Bone marrow (tissue), 2 donors: ENCODE results near the gene FMN1.

ENCODE experiments used
- DNase-seq, 2 donors: peaks; one replicate each; lab custom pipeline; 2025; lab: John Stamatoyannopoulos, UW

FMN1 gene

DNA sequence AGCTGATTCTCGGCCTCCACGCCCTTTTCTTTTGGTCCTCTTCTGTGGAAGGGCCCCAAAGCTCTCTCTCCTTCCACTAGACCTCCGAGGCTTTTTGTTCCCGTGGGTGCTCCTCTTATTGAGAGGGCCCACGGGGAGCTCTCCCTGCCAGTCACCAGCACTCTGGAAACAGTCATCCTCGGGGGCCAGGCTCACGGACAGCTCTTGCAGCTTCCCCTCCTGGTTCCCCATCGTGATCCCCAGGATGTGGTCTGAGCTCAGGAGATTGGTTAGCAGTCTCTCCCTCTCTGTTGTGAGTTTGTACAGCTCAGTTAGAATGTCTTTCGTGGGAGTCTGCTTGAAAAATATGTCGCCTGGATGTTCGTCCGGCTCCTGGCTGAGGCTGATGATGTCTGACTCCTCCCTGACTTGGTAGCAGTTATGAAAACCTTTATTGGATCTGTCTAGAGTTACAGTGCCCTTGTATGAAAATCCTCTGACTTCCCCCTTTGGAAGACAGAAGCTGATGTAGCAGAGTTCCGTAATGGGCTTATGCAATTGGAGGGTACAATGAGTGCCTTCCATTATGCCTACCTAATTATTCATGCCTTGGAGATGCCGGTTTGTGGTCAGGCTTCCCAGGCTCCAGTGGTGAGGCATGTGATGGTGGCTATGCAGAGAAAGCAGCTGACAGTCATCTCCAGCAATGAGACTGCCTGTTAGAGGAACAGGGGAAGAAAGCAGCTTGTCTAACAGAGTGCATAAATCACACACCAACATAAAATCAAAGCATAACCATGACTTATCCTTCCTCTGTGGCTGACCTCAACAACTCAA, 40.0 kb downstream of the FMN1 start:
- DNase-seq, result peak in 1 of 2 donors; percentile 72

DNA sequence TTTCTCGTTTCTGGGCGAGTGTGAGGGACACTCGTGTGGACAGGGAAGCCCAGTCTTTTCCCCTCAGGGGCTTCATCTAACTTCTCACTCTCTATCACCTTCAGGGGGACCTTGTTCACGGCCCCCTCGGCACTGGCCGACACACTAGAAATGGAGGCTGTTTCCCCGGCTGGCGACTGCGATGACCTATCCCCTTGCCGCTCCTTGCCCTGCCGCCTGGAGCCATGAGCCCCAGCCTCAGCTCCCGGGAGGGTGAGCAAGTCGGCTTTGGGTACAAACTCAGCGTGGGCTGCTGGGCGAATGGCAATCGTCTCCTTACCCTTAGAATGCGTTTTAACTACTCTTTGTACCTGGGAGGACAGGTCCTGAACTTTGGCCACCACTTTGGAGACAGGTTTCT, 41.0 kb downstream of the FMN1 start:
- no peak for DNase-seq

DNA sequence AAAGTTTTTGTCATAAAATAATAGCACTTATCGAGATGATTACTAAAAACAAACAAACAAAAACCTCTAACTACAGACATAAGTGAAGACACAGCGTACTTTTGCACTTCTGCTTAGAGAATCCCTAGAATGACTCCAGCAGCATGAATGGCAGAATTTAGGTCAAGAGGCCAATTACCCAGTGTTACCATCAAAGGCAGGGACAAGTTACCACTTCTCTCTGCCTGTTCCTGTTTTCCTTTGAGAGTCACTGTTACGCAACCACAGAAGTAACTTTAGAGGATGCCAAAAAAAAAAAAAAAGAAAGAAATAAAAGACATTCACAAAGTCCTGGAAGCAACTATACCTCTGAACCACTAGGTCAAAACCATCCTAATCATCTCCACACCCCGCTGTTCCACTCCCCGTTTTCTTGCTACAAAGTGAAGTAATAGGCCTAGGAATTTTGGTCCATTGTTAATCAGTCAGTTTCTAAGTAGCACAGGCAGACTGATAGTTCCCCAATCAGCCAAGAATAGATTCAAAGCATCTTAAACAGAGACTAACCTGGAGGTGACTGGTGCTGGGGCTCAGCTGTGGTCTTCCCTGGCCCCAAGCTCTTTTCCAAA, 41.9 kb downstream of the FMN1 start:
- DNase-seq, result peak in 1 of 2 donors; percentile 4

DNA sequence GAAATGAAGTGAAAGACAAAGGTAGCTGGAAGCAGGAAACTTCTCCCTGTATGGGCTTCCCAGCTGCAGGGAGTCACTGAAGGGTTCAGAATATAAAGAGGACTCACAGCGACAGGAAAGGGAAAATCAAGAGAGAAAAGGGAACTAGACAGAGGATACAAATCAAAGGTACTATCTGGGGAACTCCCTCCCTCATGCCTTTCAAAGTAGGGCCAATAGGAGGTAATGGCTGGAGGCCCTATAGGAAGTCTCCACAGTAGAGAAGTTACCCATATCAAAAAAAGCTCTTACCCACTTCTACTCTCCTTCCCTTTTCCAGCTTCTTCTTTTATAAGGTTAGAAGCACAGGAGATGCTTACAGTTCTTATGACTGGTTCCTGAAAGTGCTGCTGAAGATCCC, 43.5 kb downstream of the FMN1 start:
- no peak for DNase-seq

DNA sequence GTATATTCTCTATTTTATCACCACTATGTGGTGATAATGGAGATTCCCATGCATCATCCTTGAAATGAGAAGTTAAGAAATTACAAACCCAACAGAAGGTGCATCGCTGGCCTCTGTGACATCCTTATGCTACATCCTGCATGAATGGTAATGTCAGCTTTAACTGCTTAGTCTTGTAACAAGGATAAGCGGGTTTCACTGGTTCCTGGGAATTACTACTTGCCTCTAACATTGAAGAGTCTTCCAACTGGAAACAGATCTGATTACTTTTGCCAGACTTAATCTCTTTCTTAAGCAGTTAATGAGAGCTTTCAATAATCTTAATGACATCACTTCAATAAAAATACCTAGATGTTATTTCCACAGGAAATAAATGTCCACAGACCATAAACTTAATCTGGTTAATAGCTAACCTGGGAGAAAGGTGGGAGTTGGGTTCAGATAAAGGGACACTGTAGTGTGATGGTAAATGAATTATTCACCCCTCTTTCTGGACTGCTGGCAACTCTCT, 44.0 kb downstream of the FMN1 start:
- DNase-seq, result no peak

DNA sequence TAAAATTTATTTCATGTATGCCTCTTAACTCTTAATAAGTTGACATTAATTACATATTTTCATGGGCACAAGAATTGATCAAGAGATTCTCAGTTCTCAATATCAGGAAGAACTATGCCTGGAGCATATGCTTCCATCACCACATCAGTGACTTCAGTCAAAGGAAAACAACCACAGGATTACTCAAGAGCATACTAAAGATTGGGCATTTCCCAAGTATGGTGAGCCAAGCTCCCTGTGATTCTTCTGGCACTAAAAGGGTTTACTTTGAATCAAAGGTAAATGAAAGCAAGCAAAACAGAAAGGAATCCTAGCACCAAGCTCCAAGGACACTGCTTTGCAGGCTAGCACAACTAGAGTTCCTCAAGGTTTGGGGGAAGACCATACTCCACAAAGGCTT, 44.6 kb downstream of the FMN1 start:
- no peak for DNase-seq

DNA sequence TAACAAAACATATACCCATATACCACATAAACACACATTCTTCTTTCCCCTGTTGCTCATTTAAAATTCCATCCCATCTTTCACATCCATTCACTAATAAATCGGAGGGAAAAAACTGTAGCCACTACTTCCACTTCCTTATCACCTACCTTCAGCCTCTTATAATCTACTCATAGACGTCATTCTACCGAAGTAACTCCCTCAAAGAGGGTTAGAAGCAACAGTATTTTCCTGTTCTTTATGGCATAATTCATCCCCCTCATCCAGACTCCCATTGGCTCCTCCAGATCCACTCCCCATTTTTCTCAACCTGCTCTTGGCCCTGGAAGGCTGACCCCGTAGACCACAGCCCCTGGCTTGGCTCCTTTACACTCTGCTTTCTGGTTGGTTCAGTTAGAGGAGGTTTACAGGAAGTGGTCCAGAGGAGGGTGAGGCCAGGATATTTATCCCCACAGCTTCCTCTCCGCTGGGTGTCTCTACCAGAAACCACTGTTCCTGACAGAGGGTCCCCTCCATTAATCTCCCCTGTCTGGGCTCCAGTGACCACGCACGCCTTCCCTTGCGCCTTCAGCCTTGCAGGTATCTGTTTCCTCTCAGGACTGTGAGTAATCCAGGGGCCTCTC, 46.3 kb downstream of the FMN1 start:
- DNase-seq, result no peak

DNA sequence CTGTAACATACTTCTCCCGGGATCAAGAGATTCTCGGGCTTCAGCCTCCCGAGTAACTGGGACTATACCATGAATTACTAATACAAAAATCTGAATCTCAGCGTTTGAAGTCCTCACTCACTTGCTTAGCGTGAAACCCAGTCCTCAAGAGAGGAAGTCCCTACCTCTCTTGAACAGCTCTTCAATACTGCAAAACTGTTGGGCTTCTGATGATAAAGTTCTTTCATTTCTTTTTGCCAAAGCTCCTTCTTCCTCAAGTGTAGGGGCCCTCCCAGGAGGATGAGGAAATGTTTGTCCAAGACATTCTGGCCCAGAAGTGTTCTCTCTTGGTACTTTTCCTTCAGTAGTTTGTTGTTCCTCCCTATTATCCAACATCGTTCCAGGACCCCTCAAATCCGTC, 48.5 kb downstream of the FMN1 start:
- DNase-seq, result no peak

DNA sequence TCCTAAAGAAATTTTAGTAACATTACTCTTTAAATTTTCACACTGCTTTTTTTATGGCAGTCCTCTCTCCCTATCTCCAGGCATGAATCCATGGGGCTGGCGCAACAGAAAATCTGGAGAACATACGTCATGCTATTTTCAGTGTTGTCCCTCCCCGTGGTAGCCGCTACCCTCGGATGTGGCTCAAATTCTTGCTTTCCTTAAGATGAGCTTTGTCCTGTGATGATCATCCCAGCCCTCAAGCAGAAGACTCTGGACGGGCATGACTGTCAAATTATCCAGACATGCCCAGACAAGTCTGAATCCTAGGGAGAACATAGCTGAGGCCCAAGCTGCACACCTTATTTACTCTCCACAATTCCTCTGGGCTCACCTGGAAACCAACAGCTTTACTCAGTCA, 49.1 kb downstream of the FMN1 start:
- DNase-seq, result no peak

DNA sequence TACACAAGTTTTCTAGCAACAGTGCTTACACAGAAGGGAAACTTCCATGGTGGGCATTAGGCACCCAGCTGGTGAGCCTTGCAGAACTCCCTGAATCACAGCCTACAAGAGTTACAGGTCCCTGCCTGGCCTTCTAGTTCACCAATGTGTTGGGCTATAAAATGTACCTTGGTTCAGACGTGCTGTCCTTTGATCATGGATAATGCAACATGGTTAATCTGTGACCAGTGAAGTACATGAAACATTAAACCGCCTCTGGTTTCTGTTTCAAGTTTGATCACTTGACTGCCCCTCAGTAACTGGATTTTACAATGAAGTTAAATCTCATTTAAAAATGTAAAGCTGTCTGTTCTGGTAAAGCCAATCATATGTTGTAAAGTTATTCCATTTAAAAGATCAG, 51.8 kb downstream of the FMN1 start:
- DNase-seq, result no peak

DNA sequence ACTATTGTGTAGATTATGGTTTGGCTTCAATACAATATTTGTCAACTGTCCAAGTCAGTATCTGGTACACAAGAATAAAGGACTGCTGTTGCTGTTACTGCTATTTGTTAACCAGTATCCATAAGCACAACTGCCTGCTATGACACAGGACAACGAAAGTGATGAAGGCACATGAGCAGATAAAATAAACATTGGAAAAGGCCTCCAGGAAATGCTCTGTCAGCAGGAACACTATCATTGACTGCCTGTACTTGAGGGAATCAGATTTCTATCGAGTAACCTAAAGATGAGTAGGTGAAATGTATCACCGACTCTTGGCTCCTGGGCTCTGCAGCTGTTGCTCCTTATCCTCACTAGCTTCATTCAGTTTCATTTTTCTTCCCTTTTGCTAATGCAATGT, 56.5 kb downstream of the FMN1 start:
- no peak for DNase-seq

DNA sequence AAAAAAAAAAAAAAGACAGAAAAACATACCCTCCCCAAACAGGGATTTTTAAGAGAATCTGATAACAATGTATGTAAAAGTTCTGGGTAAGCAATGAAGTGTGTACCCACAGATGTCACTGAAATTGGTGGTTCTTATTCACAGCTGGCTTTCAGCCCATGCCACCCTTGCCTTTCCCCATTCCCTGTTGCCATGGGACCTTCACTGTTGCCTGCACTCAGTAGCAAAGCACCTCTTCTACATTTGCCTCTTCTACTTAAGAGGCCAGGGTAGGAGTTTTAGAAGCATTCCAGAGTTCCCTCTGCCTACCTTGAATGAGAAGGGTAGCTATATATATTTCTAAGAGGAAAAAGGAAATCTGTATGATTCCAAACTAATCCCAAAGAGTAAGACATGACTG, 57.4 kb downstream of the FMN1 start:
- no peak for DNase-seq

DNA sequence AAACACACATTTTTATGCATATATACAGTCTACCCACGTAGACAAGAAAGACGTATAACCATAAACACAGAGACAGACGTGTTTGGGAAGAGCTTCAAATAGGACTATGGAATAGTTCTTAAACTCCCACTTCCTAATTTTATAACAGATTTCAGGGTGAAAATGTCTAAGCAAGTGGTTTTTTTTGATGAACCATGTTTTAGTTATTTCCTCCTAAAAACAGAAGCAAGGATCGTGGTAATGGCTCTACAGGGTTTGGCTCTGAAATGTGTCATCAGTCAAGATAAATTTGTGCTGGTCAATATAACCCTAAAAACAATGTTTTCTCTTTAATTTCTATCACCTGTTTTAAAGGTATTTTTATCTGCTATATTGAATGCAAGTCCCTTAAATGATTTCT, 58.2 kb downstream of the FMN1 start:
- DNase-seq, result no peak

DNA sequence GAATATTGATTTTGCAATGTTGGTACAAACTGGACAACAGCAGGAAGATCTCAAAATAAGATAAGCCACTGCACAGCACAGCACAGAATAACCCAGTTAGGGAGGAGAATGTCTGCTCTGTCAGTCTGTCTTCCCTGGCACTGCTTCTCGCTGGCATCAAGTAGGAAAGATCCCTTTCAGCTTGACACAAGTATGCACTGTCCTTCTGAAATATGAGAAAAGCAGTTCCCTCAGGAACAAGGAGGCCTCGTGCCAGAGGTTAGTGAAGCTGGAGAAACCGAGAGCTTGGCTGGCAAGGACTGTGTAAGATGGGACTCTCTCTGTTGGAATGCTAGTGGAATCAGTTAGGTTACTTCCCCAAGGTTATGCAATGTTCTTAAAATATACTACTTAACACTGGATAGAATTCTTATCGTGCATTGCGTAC, 59.1 kb downstream of the FMN1 start:
- no peak for DNase-seq

DNA sequence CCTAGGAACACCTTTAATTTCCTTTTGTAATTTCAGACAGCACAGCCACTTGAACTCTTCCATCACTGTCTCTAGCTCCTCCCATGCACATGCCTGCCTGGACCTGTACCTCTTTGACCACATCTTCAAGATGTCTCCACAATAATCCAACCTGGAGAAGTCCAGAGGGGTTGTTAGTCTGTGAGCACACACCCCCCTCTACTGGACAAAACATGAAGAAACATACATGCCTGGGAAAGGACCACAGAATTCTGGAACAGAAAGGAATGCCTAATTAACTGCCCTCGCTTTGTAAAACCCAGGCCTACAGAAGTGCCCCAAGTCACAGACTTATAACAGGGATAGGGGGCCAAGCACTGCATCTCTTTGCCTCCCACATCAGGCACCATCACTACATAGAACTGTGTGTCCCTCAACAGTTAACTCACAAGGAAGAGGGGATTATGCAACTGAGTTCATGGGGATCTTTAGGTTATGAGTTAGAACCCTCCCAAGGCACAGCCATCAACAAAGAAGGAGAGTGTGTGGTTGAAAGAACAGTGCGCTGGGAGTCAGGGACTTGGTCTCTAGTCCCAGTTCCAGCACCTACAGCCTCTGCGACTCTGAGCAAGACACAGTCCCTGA, 61.7 kb downstream of the FMN1 start:
- DNase-seq, result peak in 1 of 2 donors; percentile 1

DNA sequence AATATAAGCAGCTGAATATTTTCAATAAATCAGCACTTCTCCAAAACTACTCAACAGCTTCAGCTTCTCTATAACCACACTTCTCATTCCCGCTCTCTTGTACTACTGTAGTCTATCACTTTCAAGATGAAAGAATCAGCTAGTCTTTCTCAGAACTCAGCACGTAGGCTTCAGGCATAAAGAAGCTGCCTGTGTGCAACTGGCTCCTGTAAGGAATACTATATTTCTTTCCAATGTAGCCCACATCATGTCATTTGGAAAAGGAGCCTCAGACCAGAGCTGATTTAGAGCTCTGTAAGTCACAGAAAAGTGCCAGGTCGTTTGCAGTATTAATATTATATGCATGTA, 62.3 kb downstream of the FMN1 start:
- DNase-seq, result no peak

DNA sequence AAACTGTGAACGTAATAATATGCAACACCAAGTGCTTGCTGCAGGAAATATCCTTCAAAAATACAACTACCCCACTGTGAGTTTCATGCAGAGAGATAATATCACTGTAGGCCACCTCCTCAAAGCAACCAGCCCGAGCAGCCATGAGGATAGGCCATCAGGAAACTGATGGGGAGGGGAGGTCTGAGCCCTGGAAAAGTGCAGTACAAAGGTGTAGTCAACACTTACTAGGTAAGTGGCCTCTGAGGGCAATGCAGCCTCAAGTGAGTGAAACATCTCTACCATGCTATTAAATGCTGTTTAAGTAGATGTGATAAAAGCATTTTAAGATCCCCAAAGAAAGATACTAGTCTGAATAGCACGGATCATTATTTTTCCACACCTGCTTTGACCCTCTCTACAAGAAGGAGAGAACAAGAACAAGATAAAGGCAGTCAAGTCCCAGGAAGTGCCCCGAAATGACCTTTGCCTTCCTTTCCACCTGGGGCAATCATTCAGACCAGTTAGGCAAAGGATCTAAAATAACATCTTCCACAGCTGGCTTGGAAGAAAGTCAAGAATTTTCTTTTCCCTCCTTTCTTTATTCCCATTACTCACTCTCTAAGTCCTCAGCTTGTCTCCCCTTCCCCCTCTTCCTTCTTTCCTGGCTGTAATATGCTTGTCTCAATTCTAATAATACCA, 62.8 kb downstream of the FMN1 start:
- DNase-seq, result no peak

DNA sequence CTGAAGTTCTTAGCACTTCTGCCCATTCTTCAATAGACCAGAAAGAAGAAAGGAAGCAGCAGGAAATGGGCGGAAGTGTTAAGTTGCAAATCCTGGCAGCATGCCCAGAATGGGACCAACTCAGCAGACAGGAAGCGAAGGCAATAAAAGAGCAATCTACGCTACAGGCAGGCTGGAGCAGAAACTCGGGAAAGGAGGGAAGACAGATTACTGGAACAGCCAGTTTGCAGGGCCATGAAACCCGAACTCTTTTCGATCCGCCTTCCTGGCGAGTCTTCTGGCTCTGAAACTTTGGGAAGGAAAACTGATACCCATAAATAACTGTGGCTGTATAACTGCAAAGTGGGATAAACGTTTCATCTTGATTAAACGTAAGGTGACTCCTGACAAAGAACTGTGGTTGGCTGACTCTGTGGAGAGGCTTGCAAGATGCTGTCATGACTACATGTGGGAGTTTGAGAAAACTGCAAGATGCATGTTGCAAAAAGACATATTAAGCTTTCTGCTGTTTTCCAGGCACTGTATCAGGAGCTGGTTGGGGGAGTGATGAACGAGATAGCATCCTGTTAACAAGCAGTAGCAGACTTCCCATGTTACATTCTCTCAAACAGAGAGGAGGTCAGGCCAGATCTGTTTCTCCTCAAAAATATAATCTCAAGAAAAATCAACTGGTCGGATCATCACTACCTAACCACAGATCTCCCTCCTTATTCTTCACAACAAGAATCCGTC, 67.8 kb downstream of the FMN1 start:
- DNase-seq, result peak in 1 of 2 donors; percentile 20

DNA sequence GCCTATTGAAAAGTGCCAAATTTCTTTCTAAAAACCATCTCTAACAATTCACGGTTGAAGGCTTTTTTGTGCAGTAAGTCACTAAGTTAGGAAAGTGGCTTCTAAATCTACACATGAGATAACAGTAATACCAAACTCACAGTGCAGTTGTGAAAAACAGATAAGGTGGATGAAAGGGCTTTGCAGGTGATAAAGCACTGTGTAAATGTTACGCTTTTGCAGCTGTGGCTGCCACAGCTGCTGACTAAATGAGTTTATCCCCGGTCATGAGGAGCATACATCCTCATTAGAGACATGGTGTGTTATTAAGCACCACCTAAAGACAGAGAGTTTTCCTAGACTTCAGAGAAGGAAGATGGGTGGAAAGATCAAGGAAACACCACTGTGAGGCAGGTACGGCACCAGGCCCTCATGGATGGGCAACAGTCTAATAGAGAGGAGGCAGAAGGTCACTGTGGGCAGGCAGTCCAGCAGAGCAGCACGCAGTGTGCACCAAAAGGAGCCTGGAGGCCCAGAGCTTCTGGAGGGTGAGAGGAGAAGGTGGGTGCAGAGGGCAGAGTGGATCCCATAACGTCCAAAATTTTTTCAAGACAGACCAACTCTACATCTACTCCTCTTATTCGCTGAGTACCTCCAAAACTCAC, 68.5 kb downstream of the FMN1 start:
- no peak for DNase-seq

DNA sequence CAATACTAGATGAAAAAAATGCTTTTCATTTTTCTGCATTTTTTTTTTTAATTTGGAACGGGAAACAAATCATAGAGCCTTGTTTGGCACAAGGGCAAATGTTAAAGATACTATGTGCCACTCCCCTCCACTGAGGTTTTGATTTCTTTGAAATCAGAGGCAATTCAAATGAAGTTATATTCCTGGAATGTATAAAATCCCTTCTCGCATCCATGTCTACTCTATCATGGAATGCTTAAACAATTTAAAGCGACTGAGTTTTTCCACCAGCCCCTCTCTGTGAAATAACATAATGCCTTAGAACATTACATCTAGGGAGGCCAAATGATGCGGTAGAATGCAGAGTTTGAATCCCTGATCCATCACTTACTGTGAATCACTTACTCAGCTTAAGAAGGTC, 69.7 kb downstream of the FMN1 start:
- DNase-seq, result no peak

DNA sequence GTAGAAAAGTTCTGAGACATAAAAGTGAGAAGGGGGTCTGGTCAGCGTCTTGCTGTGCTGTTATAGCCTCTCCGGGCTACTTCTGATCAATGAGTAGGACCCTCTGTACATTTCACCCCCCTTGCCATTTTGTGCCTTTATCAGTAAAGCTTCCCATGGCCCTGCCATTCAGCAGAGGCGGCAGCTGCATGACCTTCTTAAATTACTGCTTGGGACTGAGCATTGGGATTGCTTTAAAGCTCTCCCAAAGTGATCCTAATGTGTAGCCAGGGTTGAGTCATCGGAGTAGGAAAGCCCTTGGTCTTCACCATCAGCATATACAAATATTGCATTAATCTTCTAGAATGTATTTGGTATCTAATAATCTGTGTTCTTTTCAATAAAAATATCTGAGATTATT, 70.2 kb downstream of the FMN1 start:
- DNase-seq, result no peak
